ENCODE results near the gene DKKL1.
"Not testable (repeated sequence)": the region's sequence is repeated elsewhere in the genome, so short reads cannot be mapped to it uniquely, and the experiment has no call there.

Gene DKKL1

DNA sequence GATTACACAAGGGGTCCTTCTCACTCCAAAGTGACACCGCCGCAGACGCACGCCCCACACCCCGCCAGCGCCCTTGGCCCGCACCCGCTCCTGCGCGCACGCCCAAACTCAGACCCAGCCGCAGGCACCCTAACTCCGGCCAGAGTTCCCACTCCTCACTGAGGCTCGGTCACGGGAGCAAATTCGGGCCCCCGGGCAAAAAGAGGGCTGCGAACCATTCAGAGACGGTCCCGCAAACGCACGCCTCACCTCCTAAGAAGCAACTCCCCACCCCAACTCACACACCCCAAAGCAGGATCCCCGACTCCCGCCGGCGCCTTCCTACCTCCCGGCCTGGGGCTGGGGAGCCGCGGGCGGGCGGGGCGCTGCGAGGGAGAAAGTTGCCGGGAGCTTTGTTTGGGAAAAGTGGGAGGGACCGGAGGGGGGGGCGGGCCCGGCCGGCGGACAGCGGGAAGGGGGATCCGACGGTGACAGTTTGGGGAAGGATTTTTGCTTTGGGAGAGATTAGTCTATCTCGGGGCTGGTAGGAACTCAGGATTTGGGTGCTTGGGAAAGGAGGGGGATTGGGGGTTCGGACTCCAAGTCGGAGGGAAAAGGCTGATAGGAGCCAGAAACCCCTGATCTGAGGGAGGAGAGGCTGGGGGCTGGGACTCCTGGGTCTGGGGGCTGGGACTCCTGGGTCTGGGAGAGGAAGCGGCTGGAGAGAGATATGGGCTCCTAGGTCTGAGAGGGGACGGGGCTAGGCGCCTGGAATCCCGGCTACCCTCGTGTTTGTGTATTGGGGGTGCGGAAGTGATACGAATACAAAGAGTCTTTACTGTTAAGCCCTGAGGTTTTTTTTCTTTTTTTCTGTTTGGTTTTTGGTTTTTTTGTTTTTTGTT is 1.4 kb upstream of the DKKL1 start, which contains the start of gene TEAD2:
Gene TEAD2, minus strand, starts transcription at position 369 of the 881 bp plus-strand sequence. CDS start 2,341 bp downstream, outside the sequence.
- no peak for FAIRE-seq

DNA sequence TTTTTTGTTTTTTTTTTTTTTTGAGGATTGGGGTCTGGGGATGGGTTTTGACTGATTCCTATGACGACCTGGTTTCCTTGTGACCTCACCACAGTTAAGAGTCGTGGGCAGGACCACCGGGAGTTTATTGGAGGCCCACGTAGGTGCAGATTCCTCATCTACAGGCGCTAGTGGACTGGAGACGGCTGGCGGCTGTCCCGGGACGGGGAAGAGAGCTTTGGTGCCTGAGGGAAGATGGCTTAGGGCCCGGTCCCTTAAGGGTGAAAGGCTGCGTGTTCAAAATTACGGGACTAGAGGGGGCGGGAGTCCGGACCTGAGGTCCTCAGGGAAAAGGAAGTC is 779 bp upstream of the DKKL1 start:
- FAIRE-seq: no peak

DNA sequence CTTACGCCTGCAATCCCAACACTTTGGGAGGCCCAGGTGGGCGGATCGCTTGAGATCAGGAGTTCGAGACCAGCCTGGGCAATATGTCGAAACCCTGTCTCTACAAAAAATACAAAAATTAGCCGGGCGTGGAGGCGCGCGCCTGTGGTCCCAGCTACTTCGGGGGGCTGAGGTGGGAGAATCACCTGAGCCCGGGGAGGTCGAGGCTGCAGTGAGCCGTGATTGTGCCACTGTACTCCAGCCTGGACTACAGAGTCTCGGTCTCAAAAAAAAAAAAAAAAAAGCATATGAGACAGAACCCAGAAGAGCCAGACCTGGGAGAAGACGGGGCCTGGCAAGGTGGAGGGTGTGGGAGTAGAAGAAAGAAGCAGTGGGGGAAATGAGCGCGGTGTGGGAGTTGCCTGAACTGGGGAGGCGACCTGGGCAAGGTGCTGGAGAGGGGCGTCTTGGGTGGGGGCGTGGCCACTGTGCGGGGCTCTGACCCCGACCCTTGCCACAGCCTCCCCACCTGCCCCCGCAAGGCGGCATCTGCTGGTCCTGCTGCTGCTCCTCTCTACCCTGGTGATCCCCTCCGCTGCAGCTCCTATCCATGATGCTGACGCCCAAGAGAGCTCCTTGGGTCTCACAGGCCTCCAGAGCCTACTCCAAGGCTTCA is 533 bp downstream of the DKKL1 start:
- FAIRE-seq: no peak

DNA sequence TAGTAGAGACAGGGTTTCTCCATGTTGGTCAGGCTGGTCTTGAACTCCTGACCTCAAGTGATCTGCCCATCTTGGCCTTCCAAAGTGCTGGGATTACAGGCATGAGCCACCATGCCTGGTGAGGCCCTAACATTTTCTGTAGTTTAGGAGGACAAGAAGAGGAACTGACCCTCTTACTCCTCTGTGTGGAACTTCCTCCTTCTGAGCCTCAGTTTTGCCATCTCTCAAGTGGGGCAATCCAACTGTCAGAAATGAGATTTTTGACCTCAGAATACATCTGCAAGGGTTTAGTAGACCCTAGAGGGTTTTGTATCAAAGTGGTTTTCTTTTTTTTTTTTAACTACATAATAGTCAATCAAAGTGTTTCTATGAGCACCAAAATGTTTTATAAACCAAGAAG is 2.4 kb downstream of the DKKL1 start:
- FAIRE-seq: no peak

DNA sequence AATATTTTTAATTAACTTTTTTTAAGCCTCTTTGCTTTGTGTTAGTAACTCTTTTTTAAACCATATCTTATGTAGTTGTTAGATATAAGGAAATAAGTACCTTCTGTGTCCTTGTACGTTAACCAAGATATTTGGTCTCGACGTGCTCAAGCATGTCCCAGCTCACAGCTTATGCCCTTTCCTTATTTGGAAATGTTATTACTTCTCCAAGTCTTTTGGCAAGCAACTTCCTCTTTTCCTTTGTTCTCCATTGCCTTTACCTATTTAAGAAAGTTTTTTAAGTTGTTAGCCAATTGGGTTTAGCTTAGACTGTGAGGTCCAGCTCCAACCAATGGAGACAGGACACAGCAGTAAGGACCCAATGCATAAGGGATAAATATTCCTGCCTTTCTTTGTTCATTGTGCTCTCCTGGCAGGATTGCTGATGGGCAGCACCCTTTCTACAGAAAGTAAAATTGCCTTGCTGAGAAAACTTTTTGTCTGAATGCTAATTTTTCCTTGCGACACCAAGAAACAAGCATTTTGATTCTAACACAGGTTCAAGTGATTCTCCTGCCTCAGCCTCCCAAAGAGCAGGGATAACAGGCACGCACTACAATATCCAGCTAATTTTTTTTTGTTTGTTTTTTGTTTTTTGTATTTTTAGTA is 5.2 kb downstream of the DKKL1 start:
- no peak for FAIRE-seq

DNA sequence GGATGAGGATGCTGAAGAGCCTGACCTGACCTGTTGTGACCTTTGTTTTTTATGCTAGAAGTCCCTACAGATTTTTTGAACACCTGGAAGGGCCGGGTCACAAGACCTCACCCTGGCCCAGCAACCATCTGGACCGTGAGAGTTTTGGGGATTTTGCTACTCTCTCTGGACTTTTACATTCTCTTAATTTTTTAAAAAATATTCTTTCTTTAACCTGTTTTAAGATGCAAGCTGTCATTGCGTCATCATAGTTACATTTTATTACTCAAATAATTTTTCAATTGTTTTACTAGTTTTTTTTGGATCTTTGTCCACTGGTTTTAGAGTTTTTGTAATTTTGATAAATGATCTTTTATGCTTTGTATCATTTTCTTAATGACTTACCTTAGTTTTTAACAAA is 7.5 kb downstream of the DKKL1 start:
- FAIRE-seq: no peak

DNA sequence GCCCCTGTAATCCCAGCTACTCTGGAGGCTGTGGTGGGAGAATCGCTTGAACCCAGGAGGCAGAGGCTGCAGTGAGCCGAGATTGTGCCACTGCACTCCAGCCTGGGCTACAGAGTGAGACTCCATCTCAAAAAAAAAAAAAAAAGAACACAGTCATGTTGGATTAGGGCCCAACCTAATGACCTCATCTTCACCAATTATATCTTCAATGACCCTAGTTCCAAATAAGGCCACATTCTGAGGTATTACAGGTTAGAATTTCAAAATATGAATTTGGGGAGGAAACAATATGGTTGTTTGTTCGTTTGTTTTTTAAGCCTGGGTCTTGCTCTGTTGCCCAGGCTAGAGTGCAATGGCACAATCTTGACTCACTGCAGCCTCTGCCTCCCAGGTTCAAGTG is 9.5 kb downstream of the DKKL1 start:
- not testable (repeated sequence) for FAIRE-seq

DNA sequence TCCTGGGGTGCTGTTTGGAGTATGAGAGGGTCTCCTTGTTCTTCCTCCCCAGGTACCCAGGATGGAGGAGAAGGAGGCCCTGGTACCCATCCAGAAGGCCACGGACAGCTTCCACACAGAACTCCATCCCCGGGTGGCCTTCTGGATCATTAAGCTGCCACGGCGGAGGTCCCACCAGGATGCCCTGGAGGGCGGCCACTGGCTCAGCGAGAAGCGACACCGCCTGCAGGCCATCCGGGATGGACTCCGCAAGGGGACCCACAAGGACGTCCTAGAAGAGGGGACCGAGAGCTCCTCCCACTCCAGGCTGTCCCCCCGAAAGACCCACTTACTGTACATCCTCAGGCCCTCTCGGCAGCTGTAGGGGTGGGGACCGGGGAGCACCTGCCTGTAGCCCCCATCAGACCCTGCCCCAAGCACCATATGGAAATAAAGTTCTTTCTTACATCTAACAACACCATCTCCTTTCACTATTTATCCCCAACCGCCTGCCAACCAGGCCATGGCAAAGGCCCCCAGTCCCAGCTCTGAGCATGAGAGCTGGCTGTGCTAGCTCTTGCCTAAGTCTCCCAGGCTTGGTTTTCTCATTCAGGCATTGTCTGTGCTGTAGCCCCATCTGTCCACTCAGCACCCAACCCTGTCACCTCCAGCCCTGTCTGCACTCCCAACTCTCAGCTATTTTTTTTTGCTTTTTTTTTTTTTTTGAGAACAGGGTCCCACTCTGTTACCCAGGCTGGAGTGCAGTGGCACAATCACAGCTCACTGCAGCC is 11.2 kb downstream of the DKKL1 start:
- FAIRE-seq: no peak

DNA sequence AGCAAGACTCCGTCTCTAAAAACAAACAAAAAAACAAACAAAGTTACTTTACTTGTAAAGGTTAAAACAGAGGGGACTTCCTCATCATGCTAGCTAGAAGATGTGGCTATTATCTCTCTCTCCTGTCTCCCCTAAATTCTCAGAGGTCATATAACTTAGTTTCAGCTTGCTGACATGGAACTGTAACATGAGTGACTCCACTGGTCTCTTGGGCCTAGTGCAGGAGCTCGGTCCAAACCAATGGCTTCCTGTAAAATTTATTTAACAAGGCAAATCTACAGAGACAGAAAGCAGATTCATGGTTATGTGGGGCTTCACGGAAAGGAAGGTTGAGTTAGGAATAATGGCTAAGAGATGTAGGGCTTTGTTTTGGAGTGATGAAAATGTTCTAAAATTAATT is 14.8 kb downstream of the DKKL1 start:
- FAIRE-seq: no peak

DNA sequence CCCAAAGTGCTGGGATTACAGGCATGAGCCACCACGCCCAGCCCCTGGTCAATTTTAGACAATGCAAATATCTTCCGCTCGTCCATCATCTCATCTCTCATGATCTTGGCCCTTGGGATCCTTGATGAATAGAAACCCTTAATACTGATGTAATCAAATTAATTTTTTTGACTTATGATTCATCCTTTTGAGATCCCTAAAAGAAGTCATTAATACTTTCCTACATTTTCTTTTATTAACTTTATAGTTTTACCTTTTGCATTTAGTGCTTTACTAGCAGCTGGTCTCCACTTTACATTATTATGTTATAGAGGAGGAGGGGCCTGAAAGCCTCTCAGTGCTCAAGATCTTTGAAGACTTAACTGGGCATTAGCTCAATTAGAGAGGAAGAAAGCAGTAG is 16.7 kb downstream of the DKKL1 start:
- FAIRE-seq: no peak

DNA sequence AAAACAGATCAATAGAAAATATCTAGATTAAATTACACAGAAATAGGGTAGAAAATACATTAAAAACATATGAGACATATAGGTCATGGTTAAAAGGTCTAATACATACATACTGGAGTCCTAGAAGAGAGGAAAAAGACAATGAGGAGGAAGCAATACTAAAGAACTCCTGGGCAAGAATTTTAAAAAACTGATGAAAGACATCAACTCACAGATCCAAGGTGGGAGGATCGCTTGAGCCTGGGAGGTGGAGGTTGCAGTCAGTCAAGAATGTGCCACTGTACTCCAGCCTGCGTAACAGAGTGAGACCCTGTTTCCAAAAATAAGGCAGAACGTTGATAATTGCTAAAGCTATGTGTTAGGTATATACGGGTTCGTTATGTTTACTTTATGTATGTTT is 19.0 kb downstream of the DKKL1 start:
- FAIRE-seq: no peak

DNA sequence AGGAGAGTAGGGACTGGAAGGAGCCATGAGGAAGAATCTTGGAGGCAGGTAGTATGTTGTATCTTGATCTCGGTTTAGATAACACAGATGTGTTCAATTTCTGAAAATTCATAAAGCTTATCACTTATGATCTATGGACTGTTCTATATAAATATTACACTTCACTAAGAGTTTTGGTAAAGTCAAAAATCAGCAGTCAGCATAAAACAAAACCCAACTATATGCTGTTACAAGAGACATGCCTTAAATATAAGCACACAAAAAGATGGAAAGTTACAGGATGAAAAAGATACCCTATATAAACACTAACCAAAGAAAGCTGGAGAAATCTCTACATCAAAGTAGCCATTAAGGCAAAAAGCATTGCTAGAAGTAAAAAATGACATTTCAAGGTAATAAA is 19.9 kb downstream of the DKKL1 start:
- FAIRE-seq: no peak

DNA sequence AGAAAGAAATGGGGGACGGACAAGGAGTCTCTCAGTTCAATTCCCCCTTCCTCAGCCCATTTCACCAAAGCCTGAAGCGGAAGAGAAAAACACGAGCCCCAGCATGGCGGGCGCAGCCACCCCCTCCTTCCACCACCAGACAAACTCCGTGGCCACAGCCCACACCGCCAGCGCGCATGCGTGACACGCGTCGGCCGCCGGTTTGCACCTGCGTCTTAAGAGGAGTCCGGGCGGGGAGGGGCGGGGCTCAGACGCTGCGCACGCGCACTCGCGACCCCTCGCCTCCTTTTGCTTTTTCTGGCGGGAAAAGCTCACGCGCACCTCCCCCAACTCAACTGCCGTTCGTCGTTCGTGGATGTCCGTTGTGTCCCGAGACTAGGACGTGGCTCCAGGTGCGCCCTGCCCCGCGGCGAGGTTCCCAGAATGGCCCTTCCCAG is 24.3 kb downstream of the DKKL1 start, which contains the start of gene KASH5:
Gene KASH5, plus strand, starts transcription at position 314 of the 437 bp plus-strand sequence. CDS start 2,635 bp downstream, outside the sequence.
- no peak for FAIRE-seq

DNA sequence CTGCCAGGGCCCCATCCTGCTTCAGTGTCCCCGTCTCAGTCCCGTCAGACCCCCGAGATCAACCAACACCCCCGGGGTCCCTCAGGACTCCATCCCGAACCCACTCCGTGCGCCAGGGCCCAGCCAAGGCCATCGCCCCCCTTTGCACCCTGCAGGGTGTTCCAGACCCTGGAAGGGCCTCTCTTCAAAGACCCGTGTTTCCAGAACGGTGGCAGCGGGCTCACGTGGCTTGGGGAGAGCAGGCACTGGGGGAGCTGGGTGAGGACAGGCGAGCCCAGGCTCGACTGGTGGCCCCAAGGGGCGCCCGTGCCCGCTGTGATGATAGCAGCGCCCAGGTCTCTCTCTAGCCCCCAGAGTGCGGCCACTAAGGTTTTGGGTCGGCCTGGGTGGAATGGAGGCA is 25.7 kb downstream of the DKKL1 start:
- FAIRE-seq: no peak

DNA sequence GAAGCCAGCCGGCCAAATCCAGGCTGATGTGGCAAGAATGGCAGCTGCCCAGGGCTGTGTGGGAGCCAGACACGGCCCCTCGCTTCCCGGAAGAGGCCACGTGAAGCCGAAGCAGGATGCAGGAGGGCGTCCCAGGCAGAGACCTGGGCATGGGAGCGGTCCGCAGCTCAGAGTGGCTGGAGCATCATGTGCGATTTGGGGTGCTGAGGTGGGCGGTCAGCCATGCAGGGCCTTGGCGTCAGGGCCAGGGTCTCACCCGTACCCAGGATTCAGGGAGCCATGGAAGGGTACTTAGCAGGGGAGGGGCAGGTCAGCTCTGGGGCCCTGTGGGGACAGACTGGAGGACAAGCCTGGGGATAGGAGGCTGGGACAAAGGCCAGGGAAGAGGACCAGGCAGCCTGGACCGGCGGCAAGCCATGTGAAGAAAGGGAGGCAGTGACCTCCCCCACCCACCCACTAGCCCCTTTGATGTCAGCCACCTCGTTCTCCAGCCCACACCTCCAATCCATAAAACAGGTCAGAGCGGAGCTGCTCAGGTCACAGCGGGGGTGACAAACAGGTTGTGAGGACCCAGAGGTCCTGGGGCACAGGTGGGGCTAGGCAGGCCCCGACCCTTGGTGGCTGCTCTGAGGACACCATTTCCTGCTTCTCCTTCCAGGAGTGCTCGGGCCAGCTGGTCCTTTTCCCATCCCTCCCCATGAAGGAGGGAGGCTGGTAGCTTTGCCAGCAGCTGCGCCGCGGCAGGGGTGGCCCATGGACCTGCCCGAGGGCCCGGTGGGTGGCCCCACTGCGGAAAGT is 26.7 kb downstream of the DKKL1 start:
- FAIRE-seq: no peak

DNA sequence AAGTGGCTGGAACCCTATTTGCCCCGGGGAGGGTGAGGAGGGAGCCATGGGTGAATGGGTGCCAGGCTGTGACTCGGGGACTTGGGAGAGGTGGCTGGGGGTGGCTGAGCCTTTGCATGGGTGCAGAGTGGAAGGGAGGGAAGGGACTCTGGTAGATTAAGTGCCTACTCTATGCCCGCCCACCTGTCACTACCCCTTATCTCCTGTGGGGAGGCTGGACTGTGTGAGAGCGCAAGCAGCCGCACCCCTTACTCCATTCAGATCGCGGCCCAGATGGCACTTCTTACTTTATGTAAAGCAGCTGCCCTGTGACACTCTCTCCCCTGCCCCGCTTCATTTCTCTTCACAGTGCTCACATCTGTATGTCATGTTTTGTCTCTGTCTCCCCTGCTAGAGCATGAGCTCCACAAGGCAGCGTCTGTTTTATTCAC is 27.3 kb downstream of the DKKL1 start:
- FAIRE-seq: no peak

DNA sequence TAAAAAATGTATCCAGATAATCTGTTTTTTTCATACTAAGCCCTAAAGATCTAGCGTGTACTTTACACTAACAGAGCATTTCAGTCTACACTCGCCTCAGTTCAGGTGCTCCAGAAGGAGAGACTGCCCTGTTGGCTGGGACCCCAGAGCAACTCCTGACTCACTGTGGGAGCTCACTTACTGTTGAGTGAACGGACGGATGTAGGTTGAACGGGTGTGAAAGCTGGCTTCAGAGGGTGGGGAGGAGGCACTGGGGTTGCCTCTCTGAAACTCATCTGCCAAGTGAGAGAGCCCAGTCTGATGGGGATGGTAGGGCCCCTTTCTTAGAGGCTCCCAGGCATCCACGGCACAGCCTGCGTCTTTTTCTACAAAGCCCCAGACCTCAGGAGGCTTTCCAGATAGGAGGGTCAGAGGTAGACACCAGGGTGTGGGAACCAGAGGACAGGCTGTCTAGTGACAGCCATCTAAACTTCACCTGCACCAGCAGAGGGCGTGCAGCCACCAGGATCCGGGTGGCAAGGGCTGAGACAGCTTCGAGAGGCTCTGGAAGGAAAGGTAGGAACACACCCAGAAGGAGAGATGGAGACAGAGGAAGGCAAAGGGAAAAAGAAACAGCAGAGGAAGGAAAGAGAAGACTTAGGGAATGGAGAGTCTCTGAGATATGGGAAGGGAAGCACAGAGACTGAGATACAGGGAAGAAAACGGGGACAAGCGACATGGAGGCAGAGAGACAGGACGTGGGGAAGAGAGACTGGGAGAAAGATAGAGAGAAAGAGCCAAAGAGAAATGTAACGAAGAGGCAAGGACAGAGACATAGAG is 28.1 kb downstream of the DKKL1 start:
- FAIRE-seq: no peak

DNA sequence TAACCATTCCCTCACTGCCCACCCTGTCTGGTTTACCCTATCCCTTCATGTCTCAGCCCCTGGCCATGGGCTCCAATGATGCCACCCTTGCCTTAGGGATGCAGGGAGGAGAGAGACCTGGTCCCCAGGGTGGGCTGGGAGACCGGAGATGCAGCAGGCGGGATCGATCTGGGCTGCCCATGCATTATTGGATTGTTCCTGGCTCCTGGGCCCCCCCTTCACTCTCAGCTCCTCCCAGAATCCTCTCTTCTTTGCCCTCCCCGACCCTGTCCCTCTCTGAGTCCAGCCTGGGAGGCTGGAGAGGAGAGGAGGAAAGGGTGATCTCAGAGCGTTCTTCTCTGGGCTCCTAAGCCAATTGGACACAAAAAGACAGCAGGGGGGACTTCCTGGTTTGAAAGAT is 30.2 kb downstream of the DKKL1 start:
- no peak for FAIRE-seq

DNA sequence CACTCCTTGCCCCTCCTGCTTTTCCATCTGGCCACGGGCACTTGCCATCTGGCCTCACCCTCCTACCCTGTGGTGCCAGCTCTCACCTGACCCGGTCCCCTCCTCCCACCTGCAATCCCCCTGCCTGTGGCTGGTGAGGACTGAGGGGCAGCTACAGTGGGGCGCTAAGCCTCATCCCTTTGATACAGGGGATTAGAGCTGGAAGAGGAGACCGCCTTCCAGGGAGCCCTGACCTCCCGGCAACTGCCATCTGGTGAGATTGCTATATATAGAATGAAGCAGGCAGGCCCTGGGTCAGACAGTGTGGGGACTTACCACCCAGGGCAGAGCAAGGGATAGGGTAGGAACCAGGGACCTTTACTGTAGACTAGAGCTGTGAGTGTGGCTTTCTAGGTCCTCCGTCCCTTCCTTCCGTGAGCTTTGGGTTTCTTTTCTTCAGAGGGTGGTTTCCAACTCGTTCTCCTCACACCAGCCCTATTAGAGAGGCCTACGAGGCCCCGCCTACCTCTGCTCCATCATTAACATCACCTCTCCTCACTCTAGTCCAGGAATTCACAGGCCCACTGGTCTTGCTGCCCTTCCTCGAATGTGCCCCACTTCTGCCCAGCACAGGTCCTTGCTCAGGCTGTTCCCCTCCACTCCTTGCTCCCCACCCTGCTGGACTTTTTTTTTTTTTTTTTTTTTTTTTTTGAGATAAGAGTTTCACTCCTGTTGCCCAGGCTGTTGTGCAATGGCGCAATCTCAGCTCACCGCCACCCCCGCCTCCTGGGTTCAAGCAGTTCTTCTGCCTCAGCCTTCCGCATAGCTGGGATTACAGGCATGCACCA is 32.1 kb downstream of the DKKL1 start:
- FAIRE-seq: no peak

Data from colon (tissue), 2 donors.